Spleen (tissue), 7 donors: ENCODE results near the gene RRAD.

Source experiments
- CTCF ChIP-seq, 11 experiments: fragments of 200-600 bp in 7 of 11; fragments of 450-650 bp in 4 of 11; sonication (generic) in 4 of 11; IDR thresholded peaks in 8 of 11; conservative IDR thresholded peaks in 3 of 11; 1 replicate in 7 of 11; 2 replicates in 4 of 11; pipeline versions ENCODE4 v1.4.0 to v1.8.0; 2016 to 2021; ENCODE audit warnings: antibody characterized with exemption in 11 of 11, inconsistent platforms in 4 of 11, mild to moderate bottlenecking in 1 of 11
- POLR2A ChIP-seq, 3 donors: fragments of 450-650 bp; IDR thresholded peaks; one replicate each; pipeline ENCODE4 v1.5.1; 2017; ENCODE audit warnings: antibody characterized with exemption in 3 of 3, mild to moderate bottlenecking in 1 of 3
- donor health status: DM: no; HTN: no; CAD: no; lungs with moderate emphysema.
- donor health status: DM: no; HTN: no; CAD: no.
- donor health status: DM: no; HTN: no; CAD: no.

DNA sequence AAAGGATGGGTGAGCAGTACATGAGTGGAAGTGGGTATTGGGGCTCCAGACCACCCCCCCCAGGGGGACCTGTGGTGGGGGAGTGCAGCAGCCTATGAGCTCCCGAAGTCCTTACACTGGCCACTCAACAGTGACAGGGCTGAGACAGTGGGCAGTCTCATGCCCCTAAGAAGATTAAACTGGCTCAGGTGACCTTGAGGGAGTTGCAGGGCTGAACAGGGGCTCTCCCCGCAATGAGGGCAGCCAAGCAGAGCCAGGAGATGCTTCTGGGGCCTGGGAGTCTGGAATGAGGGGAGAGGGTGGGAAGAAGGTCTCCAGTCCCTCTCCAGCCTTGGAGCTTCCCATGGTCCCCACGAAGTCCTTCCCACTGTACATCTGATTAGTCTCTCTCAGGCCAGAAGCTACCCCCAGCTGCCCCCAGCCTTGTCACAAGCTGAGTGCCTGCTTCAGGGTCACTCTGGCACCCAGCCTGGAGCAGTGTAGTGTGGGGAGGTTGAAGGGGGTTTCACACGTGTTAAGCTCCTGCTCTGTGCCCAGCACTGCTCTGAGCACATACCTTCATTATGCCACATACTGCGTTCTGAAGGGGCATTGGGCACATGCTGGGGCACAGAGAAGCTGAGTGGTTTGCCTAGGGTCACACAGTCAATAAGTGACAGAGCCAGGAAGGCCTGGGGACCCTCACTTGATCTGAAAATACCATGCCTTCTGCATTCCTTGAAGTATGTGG lies 5.6 kb downstream of the RRAD start:
- TF ChIP-seq CTCF (IDR thresholded peaks at IDR 0.05 in 8 of 11, conservative IDR thresholded peaks at IDR 0.05 in 3 of 11) (no peak), POLR2A (IDR thresholded peaks at IDR 0.05) (no peak)
